C4-2B (cell line): Measurements from ENCODE around the gene GUCY2F.

Source experiments
- H3K27ac ChIP-seq: fragments of 450-650 bp; 2 replicates; pipeline ENCODE4 v1.5.1; 2017
- ZFX ChIP-seq: fragments of 450-650 bp; IDR thresholded peaks from 2 replicates; pipeline ENCODE4 v1.6.1; 2017
- TF ChIP-seq, protein P1 (sequence below): fragments of 450-650 bp; conservative IDR thresholded peaks from 2 replicates; pipeline ENCODE4 v1.5.1; 2017; ENCODE audit warnings: mild to moderate bottlenecking

The GUCY2F gene

DNA sequence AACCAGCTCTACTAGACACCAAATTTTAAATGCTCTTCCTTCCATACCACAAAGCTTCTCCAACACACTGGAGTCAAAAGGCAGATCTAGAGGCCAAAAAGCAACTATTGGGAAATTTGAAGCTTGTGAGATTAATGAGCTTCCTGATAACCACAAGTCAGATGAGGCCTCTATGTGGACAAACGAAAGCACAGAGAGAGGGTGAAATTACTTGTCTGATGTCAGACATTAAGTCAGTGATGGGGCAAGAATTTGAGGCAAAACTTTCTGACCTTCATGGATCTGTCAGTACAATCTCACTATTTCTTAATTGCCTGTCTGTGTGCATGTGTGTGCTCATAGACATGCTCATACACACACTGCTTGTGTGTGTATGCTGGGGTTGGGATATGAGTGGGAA is 103.6 kb downstream of the GUCY2F start:
- no peak overlapping the region for H3K27ac ChIP-seq

DNA sequence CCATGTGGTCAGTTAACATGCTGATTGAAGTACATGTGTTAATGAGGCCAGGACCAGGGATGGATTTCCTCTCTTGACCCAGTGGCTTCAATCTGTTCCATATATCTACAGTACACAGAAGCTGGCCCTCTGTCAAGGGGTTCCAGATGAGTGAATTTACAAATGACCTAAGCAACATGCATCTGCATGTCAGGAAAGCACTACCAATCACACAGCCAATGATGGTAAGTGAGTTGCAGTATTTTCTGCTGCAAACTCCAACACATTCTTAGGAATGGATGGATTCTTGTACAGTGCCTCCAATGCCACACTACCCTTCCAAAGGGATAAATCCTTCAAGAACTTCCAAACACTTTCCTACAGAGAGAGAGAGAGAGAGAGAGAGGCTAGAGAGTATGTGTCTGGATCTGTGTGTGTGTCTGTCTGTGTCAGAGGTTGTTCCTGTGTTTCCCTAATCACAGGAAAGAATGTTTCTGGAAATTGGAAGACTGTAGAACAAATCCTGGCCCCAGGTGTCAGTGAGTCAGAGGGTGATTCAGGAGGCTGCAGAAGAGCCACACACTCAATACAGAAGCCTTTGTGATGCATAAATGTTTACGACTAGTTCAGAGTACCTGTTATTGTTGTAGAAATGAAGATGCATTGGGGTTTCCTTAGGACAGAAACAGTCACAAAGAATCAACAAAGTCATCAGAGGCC is 107.5 kb downstream of the GUCY2F start:
- H3K27ac ChIP-seq, result no peak overlapping the region
- TF ChIP-seq ZFX, result no peak
- TF ChIP-seq, protein P1, sequence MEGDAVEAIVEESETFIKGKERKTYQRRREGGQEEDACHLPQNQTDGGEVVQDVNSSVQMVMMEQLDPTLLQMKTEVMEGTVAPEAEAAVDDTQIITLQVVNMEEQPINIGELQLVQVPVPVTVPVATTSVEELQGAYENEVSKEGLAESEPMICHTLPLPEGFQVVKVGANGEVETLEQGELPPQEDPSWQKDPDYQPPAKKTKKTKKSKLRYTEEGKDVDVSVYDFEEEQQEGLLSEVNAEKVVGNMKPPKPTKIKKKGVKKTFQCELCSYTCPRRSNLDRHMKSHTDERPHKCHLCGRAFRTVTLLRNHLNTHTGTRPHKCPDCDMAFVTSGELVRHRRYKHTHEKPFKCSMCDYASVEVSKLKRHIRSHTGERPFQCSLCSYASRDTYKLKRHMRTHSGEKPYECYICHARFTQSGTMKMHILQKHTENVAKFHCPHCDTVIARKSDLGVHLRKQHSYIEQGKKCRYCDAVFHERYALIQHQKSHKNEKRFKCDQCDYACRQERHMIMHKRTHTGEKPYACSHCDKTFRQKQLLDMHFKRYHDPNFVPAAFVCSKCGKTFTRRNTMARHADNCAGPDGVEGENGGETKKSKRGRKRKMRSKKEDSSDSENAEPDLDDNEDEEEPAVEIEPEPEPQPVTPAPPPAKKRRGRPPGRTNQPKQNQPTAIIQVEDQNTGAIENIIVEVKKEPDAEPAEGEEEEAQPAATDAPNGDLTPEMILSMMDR, result no peak

More for the DNA sequence above, 103.6 kb downstream of the GUCY2F start:
- TF ChIP-seq, protein P1, result no peak
- TF ChIP-seq ZFX, result no peak

DNA sequence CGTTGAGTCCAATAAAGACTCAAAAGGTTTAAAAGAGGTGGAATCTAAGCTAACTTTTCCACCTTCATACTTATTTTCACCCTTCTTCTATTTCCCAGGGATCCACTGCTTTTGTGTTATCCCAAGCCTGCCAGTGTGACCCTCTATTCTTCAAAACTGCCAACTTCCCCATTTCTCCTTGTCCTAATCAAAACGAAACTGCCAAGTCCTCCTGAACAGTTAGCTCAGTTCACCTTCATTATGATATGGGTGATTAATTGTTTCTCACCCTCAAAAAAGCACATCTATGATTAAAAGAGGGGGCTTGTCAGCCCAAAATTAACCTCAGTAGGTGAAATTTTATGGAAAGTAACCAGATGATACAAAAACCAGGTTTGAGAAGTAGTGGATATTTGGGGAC is 108.4 kb downstream of the GUCY2F start:
- H3K27ac ChIP-seq, result no peak overlapping the region
- TF ChIP-seq, protein P1, result no peak
- no peak for TF ChIP-seq ZFX

DNA sequence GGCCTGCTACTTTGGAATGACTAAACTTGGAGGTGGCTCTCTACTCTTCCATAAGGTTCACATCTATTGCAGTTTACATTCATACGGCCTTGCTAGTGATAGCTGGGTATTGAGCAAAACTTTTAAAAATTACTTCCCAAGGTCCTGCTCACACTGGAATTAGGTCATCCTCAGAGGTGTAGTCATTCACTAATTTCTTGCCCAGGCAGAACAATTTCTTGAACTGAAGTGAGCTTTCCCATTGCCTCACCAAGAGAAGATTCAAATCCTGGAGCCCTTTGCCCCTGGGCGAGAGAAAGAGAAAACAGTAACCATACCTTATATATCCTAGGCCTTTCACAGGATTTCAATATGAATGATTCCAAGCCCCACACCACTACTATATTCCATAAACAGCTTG is 109.2 kb downstream of the GUCY2F start:
- TF ChIP-seq ZFX, result no peak
- TF ChIP-seq, protein P1, result no peak
- H3K27ac ChIP-seq, result no peak overlapping the region

DNA sequence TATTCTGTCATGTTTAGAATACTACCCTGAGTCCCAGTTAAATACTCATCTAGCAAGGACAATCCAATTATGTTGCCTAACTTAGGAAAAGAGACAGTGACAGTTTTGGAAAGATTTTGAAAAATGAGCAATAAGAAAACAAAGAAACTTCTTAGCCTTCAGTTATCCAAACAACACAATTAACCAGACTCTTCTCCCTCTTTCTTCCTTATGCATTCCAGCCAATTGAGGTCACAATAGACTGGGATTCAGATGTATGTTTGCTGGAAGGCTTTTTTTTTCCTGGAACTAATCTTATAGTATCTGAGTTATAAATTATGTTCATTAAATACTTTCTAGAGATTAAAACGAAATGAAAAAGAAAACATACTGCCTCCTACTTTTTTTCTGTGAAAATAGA is 109.6 kb downstream of the GUCY2F start:
- TF ChIP-seq, protein P1, result no peak
- no peak for TF ChIP-seq ZFX
- no peak overlapping the region for H3K27ac ChIP-seq

DNA sequence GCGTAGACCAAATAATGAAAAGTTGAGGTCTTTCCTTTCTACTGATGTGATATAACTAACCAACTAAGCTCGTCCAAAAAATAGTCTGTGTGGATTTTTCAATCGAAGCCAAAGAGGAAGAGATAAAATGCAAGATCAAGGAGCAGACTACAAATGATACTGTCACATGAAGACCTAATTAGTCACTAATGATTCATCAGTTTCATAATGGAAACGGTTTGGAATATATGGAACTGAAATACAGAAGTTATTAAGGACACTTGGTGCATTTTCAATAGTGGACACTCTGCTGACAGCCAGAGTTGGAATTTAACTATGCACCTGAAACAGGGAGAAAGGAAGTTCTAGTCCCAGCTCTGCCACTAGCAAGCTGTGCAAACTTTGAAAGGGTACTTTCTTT is 119.8 kb downstream of the GUCY2F start:
- no peak overlapping the region for H3K27ac ChIP-seq
- TF ChIP-seq, protein P1, result no peak
- TF ChIP-seq ZFX, result no peak

DNA sequence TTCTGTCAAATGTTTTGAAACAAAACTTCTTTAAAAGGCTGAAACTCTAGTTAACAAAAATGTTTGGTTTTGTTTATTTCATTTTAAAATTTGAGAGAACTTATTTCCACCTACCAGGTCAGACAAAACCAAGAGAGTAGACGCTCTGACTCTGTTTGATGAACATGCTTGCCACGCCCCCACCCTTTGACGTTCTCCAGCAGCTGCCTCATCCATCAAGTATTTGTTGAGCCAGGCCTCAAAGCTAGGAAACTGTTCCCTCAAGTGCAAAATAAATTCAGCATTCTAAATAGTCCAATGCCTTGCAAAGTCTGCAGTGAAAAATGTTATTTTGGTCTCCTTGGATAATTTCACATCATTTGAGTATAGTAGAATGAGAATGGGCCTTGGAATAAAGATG is 121.6 kb downstream of the GUCY2F start:
- no peak overlapping the region for H3K27ac ChIP-seq
- TF ChIP-seq, protein P1, result no peak
- TF ChIP-seq ZFX, result no peak
